D721Med (cell line): ENCODE data around the gene MYOCD.

Source experiments
- DNase-seq: peaks from one replicate; pipeline ENCODE4 v3.0.0; 2011; ENCODE audit warnings: low spot score; ENCODE audit not compliant: insufficient read length
- FAIRE-seq: peaks from 2 replicates; lab custom pipeline; 2011; peaks lifted over from hg19 to GRCh38; lab: Jason Lieb, UNC
- CTCF ChIP-seq: IDR thresholded peaks from 2 replicates; pipeline ENCODE4 v1.5.1; 2012; ENCODE audit warnings: mild to moderate bottlenecking, control low read depth; ENCODE audit not compliant: insufficient read depth; ENCODE audit errors: missing control alignments

Gene MYOCD

GRCh38 chr17:12815642-12816141 lies 150.0 kb downstream of the MYOCD start:
- DNase-seq (no peak), FAIRE-seq (no peak)
- no peak for TF ChIP-seq CTCF
